Stimulated activated CD4-positive, alpha-beta T cell treated with anti-CD3 and anti-CD28 coated beads, Interleukin-15, amount 100 ng/mL, for 24 hours (primary cell): ENCODE data around the gene IL17RB.

Experiments used
- DNase-seq: peaks from one replicate; pipeline ENCODE4 v3.0.0-alpha.2; 2020

Gene IL17RB

DNA sequence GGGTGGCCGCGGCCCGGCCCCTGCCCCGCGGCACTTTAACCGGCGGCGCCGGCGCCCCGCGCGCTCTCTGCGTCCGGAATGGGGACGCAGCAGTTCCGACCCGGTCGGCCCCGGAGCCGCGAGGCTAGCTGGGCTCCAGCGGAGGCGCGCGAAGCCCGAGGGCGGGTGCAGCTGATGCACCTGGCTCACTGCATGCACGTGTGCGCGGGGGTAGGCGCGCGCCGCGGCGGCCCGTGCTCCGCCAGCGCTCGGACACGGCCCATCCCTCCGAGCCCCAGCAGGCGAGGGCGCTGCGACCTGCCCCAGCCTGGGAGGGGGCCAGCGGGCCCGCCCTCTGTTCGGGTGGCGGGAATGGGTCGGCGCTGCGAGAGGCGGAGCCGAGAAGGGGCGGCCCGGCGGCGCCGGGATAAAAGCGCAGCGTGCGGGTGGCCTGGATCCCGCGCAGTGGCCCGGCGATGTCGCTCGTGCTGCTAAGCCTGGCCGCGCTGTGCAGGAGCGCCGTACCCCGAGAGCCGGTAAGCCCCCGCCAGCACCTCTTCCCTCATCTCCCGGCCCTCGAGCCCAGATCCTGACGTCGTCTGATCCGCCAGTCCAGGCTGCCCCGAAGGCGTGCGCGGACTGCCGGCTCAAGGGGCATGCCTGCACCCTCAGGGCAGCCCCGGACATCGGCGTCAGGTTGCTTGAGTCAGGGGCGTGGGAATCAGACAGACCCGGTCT is at the start of gene IL17RB, which contains the start of gene CHDH:
IL17RB (plus strand) TSS at position 435 of the 717 bp plus-strand sequence; CDS start at position 456, 21 bp downstream.
CHDH (minus strand) TSS at position 286 of the 717 bp plus-strand sequence. CDS start 22,411 bp downstream, outside the sequence.
- peak; percentile 54 for DNase-seq

DNA sequence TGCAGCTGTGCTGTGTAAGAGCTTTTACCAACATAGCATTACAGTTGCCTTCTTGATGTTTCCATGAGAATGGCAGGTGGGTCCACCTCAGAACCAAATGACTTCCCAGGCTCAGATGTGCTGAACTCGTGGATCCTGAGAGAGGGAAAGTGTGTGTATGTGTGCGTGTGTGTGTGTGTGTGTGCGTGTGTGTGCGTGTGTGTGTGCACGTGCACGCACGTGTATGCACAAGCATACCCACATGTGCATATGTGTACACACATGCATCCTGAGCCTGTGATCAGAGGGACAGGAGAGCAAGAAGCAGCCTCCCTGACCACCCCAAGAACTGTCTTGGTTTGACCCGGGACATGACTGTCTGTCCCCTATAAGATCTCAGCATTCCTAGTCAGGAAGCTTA is 48.2 kb upstream of the IL17RB start:
- no peak for DNase-seq

DNA sequence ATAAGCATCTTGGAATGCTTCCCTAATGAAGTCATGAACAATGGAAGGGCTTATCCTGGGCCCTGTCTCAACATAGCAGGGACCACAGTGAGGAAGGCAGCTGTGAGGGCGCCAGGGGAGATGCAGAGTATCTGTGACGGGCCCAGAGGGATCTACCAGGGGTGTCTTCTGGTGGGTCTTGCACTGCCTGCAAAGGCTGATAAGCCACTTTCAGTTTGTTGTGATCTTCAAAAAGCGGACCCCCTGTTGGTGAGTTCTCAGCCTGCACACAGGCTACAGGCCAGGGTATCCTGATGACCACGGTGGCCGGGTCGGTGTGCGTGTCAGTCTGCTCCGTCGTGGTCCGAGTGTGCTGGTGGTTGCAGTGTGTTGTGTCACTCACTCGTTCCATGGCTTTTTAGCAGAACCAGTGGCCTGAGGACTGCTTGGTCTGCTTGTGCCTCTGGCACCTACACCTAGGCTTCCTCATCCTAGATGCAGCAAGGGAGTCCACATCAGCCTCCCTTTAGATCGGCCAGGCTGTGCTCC is 47.0 kb upstream of the IL17RB start:
- no peak for DNase-seq

- no peak for DNase-seq
Measured at GRCh38 chr3:53800041-53800906, 46.1 kb upstream of the IL17RB start.

- DNase-seq, result no peak
Measured at GRCh38 chr3:53801319-53801718, 45.0 kb upstream of the IL17RB start.

DNA sequence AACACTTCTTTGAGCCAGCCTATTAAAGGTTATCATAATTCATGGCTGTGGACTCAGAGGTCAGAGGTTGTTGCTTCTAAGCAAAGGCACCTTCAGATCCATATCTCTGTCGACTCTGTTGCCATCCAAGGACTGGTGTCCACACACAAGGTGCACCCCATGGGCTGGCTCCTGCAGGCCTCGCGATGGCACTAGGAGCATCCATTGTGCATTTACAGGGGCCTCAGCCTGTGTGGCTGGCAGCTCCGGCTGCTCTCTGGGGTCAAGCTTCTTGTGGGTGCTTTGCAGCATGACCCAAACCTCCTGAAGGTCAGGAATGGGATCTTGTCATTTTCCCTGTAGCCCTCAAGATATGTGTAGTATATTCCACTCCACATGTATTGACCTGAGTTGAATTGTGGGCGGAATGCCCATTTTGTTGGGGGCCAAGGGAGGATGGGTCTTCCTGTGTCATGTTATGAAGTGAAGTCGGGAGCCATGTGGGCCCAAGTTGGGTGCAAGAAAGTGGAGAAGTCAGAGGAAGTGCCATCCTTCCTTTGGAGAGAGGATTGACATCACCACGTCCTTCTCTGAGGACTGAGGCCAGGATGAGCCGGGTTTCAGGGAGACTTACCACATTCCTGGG is 44.0 kb upstream of the IL17RB start:
- DNase-seq, result no peak

GRCh38 chr3:53803124-53803815 is 43.1 kb upstream of the IL17RB start:
- no peak for DNase-seq

DNA sequence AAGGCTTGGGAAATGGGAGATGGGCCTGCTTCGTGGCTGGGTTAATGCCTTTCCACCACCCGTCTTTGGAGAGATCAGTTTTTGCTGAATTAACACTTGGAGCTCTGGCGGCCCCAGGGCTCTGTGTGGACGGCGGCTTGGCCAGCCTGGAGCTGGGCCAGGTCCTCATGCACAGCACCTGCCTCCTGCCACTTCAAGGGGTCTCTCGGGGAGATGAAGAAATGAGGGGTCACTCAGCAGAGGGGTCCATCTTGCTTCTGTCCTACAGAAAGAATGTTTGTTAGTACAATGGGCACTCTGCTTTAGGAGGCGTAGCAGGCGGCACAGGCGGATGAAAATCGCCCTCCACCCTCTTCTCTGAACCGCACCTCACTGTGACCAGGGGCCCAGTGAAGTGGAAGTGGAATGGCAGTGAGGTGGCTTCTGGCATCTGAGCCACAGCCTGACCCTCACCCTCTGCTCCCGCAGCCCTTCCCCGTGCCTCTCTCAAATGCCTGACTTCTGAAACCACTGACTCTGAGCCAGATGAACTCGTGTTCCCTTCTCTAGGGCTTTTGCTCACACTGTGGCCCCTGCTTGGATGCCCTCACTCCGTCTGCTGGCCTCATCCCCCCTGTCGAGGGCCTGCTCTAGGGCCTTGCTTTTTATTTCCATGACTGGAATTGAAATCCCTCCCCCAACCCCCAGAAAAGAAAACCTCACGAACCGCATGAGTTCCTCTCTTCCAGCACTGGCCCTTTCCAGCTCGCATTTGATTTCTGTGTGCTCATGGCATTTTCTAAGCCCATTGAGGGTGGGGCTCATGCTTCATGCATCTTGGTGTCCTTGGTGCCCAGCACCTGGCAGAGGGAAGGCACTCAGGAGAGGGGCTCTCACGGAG is 42.3 kb upstream of the IL17RB start:
- DNase-seq, result no peak

GRCh38 chr3:53804697-53805462 is 41.5 kb upstream of the IL17RB start:
- DNase-seq, result no peak

DNA sequence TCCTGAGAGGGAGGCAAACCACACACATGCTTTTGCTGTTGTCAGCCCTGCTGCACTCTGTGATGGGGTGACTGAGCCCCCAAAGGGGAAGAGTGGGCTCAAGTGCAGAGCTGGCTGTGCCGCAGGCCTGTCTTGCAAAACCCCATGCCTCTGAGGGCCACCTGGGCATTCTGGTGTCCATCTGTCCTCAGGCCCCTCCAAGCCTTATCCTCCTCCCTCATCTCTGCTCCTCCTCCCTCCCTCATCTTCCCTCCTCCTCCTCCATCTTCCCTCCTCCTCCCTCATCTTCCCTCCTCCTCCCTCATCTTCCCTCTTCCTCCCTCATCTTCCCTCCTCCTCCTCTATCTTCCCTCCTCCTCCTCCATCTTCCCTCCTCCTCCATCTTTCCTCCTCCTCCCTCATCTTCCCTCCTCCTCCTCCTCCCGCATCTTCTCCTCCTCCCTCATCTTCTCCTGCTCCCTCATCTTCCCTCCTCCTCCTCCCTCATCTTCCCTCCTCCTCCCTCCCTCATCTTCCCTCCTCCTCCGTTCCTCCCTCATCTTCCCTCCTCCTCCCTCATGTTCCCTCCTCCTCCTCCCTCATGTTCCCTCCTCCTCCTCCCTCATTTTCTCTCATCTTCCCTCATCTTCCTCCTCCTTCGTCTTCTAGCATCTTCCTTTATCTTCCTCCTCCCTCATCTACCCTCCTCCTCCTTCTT is 40.8 kb upstream of the IL17RB start:
- no peak for DNase-seq

DNA sequence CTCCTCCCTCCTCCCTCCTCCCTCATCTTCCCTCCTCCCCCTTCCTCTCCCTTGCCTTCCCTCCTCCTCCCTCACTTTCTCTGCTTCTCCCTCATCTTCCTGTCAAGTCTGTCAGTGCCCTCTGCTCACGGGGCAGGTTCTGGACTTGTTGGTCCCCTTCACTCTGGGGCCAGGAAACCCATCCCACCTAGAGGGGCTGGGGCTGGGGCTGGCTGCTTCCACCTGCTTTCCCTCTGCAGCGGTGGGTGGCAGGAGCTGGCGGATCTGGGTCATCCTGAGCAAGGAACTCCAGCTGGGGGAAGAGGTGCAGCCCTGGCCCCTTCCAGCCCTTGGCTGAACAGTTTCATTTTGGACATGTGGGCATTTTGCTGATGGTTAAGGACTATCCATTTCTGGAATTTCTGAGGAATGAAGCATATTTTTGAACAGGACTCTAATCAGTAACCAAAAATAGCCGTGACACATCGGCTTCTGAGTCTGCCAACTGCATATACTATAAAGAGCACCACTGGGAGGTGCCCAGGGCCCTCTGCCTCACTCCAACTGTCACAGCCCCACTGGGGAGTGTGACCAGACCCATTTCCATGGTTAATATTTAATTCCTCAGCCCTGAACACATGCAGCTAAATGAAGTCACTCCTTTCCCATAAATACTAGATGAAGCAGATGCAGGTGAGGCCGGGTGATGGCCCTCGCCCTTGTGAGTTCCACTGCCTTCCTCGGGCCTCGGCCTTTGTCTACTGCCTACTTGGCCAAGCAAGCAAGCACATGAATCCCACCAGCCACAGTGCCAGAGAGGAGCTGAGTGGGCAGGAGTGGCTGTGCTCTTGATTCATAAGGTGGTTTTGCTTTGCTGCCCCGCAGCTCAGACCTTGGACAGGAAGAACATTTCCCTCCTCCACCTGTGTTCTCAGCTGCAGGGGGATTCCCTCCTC is 39.9 kb upstream of the IL17RB start:
- DNase-seq, result no peak

- no peak for DNase-seq
Measured at GRCh38 chr3:53807117-53807810, 39.1 kb upstream of the IL17RB start.

GRCh38 chr3:53808496-53808895 is 37.9 kb upstream of the IL17RB start:
- DNase-seq, result no peak

GRCh38 chr3:53809267-53809666 is 37.1 kb upstream of the IL17RB start:
- no peak for DNase-seq

DNA sequence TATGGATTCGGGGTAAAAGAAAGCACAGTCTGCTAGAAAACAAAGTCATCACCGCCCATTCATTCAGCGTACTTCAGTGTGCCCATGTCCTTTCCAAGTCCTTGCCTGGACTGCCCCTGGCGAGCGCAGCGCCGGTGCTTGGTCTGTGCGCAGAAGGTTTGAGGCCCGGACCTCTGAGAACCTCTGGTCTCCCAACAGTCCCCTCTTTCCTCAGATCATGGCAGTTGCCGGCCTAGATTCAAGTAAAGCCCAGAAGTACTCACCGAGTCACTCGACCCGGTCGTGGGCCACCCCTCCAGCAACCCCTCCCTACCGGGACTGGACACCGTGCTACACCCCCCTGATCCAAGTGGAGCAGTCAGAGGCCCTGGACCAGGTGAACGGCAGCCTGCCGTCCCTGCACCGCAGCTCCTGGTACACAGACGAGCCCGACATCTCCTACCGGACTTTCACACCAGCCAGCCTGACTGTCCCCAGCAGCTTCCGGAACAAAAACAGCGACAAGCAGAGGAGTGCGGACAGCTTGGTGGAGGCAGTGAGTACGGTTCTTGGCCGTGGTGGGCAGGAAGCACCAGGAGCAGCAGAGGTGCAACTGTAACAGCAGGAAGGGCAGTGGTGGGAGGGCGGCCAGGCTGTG is 36.5 kb upstream of the IL17RB start:
- DNase-seq, result no peak

DNA sequence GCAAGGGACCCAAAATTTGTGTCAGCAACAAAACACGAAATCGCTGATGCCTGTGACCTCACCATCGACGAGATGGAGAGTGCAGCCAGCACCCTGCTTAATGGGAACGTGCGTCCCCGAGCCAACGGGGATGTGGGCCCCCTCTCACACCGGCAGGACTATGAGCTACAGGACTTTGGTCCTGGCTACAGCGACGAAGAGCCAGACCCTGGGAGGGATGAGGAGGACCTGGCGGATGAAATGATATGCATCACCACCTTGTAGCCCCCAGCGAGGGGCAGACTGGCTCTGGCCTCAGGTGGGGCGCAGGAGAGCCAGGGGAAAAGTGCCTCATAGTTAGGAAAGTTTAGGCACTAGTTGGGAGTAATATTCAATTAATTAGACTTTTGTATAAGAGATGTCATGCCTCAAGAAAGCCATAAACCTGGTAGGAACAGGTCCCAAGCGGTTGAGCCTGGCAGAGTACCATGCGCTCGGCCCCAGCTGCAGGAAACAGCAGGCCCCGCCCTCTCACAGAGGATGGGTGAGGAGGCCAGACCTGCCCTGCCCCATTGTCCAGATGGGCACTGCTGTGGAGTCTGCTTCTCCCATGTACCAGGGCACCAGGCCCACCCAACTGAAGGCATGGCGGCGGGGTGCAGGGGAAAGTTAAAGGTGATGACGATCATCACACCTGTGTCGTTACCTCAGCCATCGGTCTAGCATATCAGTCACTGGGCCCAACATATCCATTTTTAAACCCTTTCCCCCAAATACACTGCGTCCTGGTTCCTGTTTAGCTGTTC is 35.0 kb upstream of the IL17RB start:
- DNase-seq, result no peak

DNA sequence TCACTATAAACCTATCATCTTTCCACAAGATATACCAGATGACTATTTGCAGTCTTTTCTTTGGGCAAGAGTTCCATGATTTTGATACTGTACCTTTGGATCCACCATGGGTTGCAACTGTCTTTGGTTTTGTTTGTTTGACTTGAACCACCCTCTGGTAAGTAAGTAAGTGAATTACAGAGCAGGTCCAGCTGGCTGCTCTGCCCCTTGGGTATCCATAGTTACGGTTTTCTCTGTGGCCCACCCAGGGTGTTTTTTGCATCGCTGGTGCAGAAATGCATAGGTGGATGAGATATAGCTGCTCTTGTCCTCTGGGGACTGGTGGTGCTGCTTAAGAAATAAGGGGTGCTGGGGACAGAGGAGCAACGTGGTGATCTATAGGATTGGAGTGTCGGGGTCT is 33.9 kb upstream of the IL17RB start:
- no peak for DNase-seq
